K562 (cell line): ENCODE results near the gene RAB2B. TPM values are rescaled to one million over a fixed set of nuclear protein-coding genes. Genes with fewer than 3 reads are reported as not detected.

Experiments
- ATF3 ChIP-seq, 2 experiments: fragments of 450-650 bp in 1 of 2; sonication (generic) in 1 of 2; formaldehyde crosslinking in 1 of 2; IDR thresholded peaks in 1 of 2; conservative IDR thresholded peaks in 1 of 2; 2 replicates each; pipeline versions ENCODE4 v1.6.1 to v1.8.1; 2016 to 2023; ENCODE audit warnings: mild to moderate bottlenecking in 2 of 2, moderate library complexity in 2 of 2, inconsistent platforms in 1 of 2, missing genetic modification reagents in 1 of 2
- BACH1 ChIP-seq: fragments of 200-800 bp; sonication (Bioruptor generic); IDR thresholded peaks from 2 replicates; pipeline ENCODE4 v1.6.1; 2016; ENCODE audit warnings: missing genetic modification characterization, missing compliant biosample characterization
- CHD1 ChIP-seq: fragments of 200-600 bp; sonication (generic); IDR thresholded peaks from one replicate; pipeline ENCODE4 v1.6.1; 2012; ENCODE audit warnings: mild to moderate bottlenecking, moderate library complexity, low read length, inconsistent platforms
- CREM ChIP-seq: IDR thresholded peaks from 2 replicates; pipeline ENCODE4 v1.6.1; 2014; ENCODE audit warnings: antibody characterized with exemption, low read depth
- E2F6 ChIP-seq, 2 experiments: IDR thresholded peaks; 2 replicates each; pipeline ENCODE4 v1.6.1; 2011; ENCODE audit warnings: borderline replicate concordance in 1 of 2, control low read depth in 1 of 2, low read depth in 1 of 2, low read length in 1 of 2, mild to moderate bottlenecking in 1 of 2, mixed read lengths in 1 of 2, moderate library complexity in 1 of 2; ENCODE audit not compliant: insufficient read depth in 1 of 2, insufficient read length in 1 of 2, poor library complexity in 1 of 2, severe bottlenecking in 1 of 2; ENCODE audit errors: extremely low read depth in 1 of 2
- E2F8 ChIP-seq: fragments of 450-650 bp; IDR thresholded peaks from 2 replicates; pipeline ENCODE4 v1.7.1; 2018; ENCODE audit warnings: mild to moderate bottlenecking, low read depth; ENCODE audit not compliant: partially characterized antibody
- FOXJ2 ChIP-seq: fragments of 200-800 bp; sonication (Bioruptor generic); IDR thresholded peaks from 2 replicates; pipeline ENCODE4 v1.6.1; 2016; ENCODE audit warnings: missing genetic modification characterization, missing compliant biosample characterization
- GTF3C2 ChIP-seq: IDR thresholded peaks from 3 replicates; pipeline ENCODE4 v1.6.1; 2011; ENCODE audit warnings: borderline replicate concordance, mild to moderate bottlenecking, moderate library complexity; ENCODE audit not compliant: insufficient read length; ENCODE audit errors: extremely low read depth
- LARP7 ChIP-seq: fragments of 450-650 bp; IDR thresholded peaks from 2 replicates; pipeline ENCODE4 v1.6.1; 2016
- SIN3A ChIP-seq, 2 experiments: fragments of 150-350 bp in 1 of 2; IDR thresholded peaks; 2 replicates each; pipeline ENCODE4 v1.6.1; 2011 to 2016; ENCODE audit warnings: borderline replicate concordance in 2 of 2, low read depth in 2 of 2, low read length in 2 of 2, mild to moderate bottlenecking in 2 of 2, moderate library complexity in 2 of 2; ENCODE audit not compliant: control insufficient read depth in 1 of 2
- SMC3 ChIP-seq: conservative IDR thresholded peaks from 2 replicates; pipeline ENCODE4 v1.6.1; 2011; ENCODE audit warnings: low read depth, low read length, improper control_type of control experiment; ENCODE audit not compliant: insufficient read depth
- ZNF449 ChIP-seq: fragments of 250-450 bp; sonication (Bioruptor Pico); IDR thresholded peaks from 2 replicates; pipeline ENCODE4 v1.8.0; 2022; ENCODE audit warnings: moderate library complexity, mild to moderate bottlenecking, inconsistent platforms
- polyA plus RNA-seq, 8 experiments: library from polyadenylated mRNA; depleted of rRNA in 4 of 8; stranded (reverse) in 5 of 8; unstranded in 3 of 8; fragments of >200 nt; fragmentation: Nextera tagmentation in 2 of 8; fragmentation: Illumina TruSeq in 1 of 8; extraction: Ambion mirVana in 2 of 8; extraction: Trizol in 1 of 8; gene quantifications; 2 replicates each; pipeline versions ENCODE4 v1.2.1 to v1.2.3, GENCODE V29; 2011 to 2014; ENCODE audit warnings: inconsistent platforms in 1 of 8, missing spikeins in 1 of 8
- total RNA-seq, 7 experiments: library from RNA; depleted of rRNA in 6 of 7; stranded (reverse); fragments of >200 nt in 6 of 7; fragmentation: Illumina TruSeq in 2 of 7; extraction: Trizol in 2 of 7; gene quantifications; 2 replicates each; pipeline versions ENCODE4 v1.2.1 to v1.2.3, GENCODE V29; 2011 to 2021; ENCODE audit warnings: low replicate concordance in 1 of 7

The RAB2B gene
- total and polyA plus RNA-seq, 9 of the 15 experiments (the other 6 are each of a cell fraction or from before 2014, with no cell fraction given), result 4.6 to 19.8 (median 9.8) TPM

GRCh38 chr14:21510735-21511657, 34.2 kb upstream of the RAB2B start, which contains the start of gene METTL3 (continued):
- TF ChIP-seq GTF3C2, result no peak
- TF ChIP-seq ZNF449 (CRISPR knock-in tag), result no peak
- TF ChIP-seq SMC3, result no peak
- TF ChIP-seq E2F8, result peak; percentile 86
- peak; percentile 67; the same call in 1 of the 2 replicates for TF ChIP-seq FOXJ2 (tag)
- peak; percentile 66 to 72; a peak in 2 of 4 replicates for TF ChIP-seq SIN3A (IDR thresholded peaks at IDR 0.05; ENCODE audit: borderline replicate concordance in 2 of 2, control insufficient read depth in 1 of 2, low read depth in 2 of 2, low read length in 2 of 2)
- peak; percentile 60 to 86 for TF ChIP-seq E2F6 (IDR thresholded peaks at IDR 0.05; ENCODE audit: borderline replicate concordance in 1 of 2, extremely low read depth in 1 of 2, insufficient read depth in 1 of 2, insufficient read length in 1 of 2, low read depth in 1 of 2, low read length in 1 of 2, poor library complexity in 1 of 2, severe bottlenecking in 1 of 2)
- no peak for TF ChIP-seq LARP7
- peak; percentile 30 for TF ChIP-seq CHD1
- peak; percentile 56; the same call in 1 of the 2 replicates for TF ChIP-seq ATF3 (IDR thresholded peaks at IDR 0.05)
- TF ChIP-seq ATF3 (CRISPR knock-in tag; conservative IDR thresholded peaks at IDR 0.05), result no peak
- TF ChIP-seq BACH1 (tag), result peak; percentile 83; the same call in 1 of the 2 replicates
- TF ChIP-seq CREM, result peak; percentile 92
